LNCaP clone FGC (cell line): Measurements from ENCODE around the gene KLHL30.

Experiments
- DNase-seq: peaks from one replicate; pipeline ENCODE4 v3.0.0-alpha.2; 2011; ENCODE audit warnings: low read depth
- H3K4me3 ChIP-seq: 2 replicates; pipeline ENCODE4 v1.5.1; 2011; ENCODE audit warnings: mild to moderate bottlenecking, low read depth, low read length, control low read depth
- TF ChIP-seq, protein P1 (sequence below): IDR thresholded peaks from 2 replicates; pipeline ENCODE4 v1.5.1; 2012; ENCODE audit warnings: mild to moderate bottlenecking; ENCODE audit not compliant: control insufficient read depth, insufficient read depth; ENCODE audit errors: extremely low read depth

KLHL30 gene, protein sequence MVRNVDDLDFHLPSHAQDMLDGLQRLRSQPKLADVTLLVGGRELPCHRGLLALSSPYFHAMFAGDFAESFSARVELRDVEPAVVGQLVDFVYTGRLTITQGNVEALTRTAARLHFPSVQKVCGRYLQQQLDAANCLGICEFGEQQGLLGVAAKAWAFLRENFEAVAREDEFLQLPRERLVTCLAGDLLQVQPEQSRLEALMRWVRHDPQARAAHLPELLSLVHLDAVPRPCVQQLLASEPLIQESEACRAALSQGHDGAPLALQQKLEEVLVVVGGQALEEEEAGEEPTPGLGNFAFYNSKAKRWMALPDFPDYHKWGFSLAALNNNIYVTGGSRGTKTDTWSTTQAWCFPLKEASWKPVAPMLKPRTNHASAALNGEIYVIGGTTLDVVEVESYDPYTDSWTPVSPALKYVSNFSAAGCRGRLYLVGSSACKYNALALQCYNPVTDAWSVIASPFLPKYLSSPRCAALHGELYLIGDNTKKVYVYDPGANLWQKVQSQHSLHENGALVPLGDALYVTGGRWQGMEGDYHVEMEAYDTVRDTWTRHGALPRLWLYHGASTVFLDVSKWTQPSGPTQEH

GRCh38 chr2:238138331-238139195 is at the start of gene KLHL30:
Gene KLHL30 (plus strand): TSS chr2:238138668. CDS start chr2:238140755, 2,087 bp downstream.
- no peak within 1 kb of the TSS for H3K4me3 ChIP-seq
- TF ChIP-seq, protein P1, sequence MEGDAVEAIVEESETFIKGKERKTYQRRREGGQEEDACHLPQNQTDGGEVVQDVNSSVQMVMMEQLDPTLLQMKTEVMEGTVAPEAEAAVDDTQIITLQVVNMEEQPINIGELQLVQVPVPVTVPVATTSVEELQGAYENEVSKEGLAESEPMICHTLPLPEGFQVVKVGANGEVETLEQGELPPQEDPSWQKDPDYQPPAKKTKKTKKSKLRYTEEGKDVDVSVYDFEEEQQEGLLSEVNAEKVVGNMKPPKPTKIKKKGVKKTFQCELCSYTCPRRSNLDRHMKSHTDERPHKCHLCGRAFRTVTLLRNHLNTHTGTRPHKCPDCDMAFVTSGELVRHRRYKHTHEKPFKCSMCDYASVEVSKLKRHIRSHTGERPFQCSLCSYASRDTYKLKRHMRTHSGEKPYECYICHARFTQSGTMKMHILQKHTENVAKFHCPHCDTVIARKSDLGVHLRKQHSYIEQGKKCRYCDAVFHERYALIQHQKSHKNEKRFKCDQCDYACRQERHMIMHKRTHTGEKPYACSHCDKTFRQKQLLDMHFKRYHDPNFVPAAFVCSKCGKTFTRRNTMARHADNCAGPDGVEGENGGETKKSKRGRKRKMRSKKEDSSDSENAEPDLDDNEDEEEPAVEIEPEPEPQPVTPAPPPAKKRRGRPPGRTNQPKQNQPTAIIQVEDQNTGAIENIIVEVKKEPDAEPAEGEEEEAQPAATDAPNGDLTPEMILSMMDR, result no peak
- DNase-seq, result no peak

GRCh38 chr2:238090887-238091286 is 47.6 kb upstream of the KLHL30 start:
- no peak for DNase-seq
- TF ChIP-seq, protein P1, result no peak
- H3K4me3 ChIP-seq, result no peak overlapping the region

DNA sequence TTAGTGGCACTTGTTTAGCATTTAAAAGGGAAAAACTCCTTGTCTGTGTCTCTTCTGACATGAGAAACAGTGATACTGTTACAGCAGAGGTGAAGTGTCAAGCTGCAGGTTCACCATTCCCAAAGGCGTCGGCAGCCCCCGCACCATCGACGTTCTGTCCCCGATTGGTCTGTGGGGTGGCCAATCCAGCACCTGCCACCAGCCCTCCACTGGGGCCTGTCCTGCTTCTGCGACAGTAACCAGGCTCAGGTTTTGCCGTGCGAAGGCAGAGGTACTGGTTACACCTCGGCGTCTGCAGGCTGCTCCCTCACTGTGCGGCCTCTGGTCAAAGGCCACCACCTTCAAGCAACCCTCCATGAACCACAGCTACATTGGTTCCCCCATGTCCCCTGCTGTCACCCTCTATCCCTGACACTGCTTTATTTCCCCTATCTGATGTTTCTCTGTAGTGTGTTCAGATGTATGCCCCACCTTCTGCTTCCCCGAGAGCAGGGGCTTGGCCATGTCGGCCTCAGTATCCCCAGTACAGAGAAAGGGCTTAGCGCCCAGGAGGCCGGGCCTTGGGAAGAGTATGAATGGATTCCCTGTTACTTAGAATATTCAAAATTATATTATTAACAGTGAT is 46.9 kb upstream of the KLHL30 start:
- no peak for DNase-seq
- TF ChIP-seq, protein P1, result no peak
- H3K4me3 ChIP-seq, result no peak overlapping the region

- no peak for DNase-seq
- TF ChIP-seq, protein P1, result no peak
- H3K4me3 ChIP-seq, result no peak overlapping the region
Observed at GRCh38 chr2:238092486-238093035, 45.9 kb upstream of the KLHL30 start.

DNA sequence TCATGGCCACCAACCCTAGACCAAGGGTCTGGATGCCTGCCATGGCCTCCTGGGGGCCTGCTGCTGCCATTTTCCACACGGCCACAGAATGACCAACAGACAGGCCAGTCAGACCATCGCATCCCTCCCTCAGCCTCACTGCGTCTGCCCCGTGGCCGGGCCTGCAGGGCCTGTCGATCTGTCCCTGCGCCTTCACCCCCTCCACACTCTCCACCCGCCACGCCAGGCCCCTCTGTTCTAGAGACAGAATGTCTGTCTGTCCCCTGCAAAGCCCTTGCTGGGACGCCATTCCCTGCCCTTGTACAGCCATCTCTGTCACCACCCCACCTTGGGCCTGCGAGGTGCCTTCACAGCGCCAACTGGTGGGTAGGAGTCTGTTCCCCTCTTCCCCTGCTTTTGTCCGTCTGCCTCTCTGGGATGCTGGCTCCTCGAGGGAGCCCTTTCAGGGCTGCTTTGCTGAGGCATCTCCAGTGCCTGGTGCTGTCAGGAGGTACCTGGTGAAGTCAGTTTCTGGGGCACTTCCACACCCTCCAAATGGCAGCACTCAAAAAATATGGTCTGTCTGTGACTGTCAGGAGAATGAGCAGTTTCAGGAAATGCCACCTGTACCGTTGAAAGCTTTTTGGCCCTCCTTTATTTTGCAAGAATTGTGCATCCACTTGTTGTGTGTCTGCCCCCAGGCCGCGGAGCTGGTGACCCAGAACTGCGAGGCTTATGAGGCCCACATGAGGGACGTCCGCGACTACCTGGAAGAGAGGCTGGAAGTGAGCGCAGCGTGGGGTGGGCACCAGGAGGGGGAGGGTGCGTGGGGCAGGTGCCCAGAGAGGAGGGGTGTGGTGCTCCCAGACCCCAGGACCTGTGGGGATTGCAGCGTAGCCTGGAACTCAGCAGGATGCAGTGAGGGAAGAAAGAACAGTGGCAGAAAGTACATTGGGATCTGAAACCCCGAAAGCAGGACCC is 45.0 kb upstream of the KLHL30 start:
- no peak overlapping the region for H3K4me3 ChIP-seq
- no peak for DNase-seq
- TF ChIP-seq, protein P1, result no peak
